K562 treated with DMSO at 1 percent for 4 hours (cell line): Measurements from ENCODE around the gene MCHR2. TPM values are rescaled to one million over a fixed set of nuclear protein-coding genes. Genes with fewer than 3 reads are reported as not detected.

ENCODE experiments used
- total RNA-seq: library from RNA; unstranded; fragments of 300-600 nt; gene quantifications from 2 replicates; pipeline ENCODE4 v1.2.3, GENCODE V29; 2022; ENCODE audit not compliant: insufficient read depth

Gene MCHR2, protein sequence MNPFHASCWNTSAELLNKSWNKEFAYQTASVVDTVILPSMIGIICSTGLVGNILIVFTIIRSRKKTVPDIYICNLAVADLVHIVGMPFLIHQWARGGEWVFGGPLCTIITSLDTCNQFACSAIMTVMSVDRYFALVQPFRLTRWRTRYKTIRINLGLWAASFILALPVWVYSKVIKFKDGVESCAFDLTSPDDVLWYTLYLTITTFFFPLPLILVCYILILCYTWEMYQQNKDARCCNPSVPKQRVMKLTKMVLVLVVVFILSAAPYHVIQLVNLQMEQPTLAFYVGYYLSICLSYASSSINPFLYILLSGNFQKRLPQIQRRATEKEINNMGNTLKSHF
- not detected in 2 replicates for total RNA-seq

DNA sequence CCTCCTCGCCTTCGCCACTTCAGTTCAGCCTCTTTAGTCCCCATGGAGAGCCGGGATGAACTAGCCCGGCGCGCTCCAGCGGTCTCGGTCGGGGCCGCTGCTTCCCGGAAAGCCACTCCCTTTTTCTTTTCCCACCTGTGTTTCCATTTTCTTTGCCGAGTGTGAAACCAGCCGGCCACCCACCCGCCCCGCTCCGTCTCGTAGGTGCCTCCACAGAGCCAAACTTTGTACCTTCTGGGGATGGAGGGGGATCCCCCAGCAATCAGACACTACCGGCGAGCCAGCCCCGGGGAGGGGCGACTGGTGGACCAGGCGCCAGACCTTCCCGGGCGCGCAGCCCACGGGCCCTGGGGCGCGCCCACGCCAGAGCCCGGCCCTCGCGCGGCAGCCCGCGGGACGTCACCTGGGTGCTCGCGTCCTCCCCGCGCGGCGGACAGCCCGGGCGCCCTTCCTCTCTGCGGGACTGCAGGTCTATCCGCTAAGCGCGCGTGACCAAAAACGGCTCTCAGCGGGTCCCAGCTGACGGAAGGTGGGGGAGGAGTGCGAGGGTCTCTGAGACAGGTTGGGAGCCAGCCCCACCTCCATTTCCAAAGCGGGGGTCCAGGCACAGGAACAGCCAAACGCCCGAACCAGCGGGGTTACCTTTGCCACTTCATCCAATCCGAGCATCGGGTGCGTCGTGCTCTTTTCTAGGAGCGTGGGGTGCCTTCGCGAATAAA is at the start of gene MCHR2:
Gene MCHR2, minus strand, starts transcription at position 691 of the 719 bp plus-strand sequence. CDS start 38,076 bp downstream, outside the sequence.

